ENCODE data around the gene CDC26.

GRCh38 chr9:113301548-113301947, 26.2 kb upstream of the CDC26 start:
- no peak for TF ChIP-seq CTCF (IDR thresholded peaks at IDR 0.05)
- TF ChIP-seq ZFX (IDR thresholded peaks at IDR 0.05; ENCODE audit: borderline replicate concordance) = no peak

Measured in 22Rv1 (cell line).